SK-N-SH (cell line): ENCODE results near the gene C1QC.

ENCODE experiments used
- CHD2 ChIP-seq: fragments of 150-350 bp; IDR thresholded peaks from 2 replicates; pipeline ENCODE4 v1.6.1; 2018; ENCODE audit warnings: low read length; ENCODE audit not compliant: partially characterized antibody
- EP300 ChIP-seq, 2 experiments: IDR thresholded peaks; 2 replicates each; pipeline versions ENCODE4 v1.4.0 to v1.6.1; 2012; ENCODE audit warnings: borderline replicate concordance in 1 of 2, low read depth in 1 of 2, low read length in 1 of 2
- FOXJ3 ChIP-seq: sonication (generic); formaldehyde crosslinking; IDR thresholded peaks from 2 replicates; pipeline ENCODE4 v1.5.1; 2020; ENCODE audit warnings: mild to moderate bottlenecking, missing genetic modification reagents
- FOXM1 ChIP-seq: IDR thresholded peaks from 2 replicates; pipeline ENCODE4 v1.4.0; 2012; ENCODE audit warnings: low read depth, mild to moderate bottlenecking
- GABPA ChIP-seq: IDR thresholded peaks from 2 replicates; pipeline ENCODE4 v1.4.0; 2012; ENCODE audit warnings: low read depth, mild to moderate bottlenecking
- NFIC ChIP-seq: IDR thresholded peaks from 2 replicates; pipeline ENCODE4 v1.4.0; 2012; ENCODE audit warnings: borderline replicate concordance
- SIN3A ChIP-seq: IDR thresholded peaks from 2 replicates; pipeline ENCODE4 v1.6.1; 2012; ENCODE audit warnings: low read depth, mild to moderate bottlenecking, low read length, moderate library complexity, borderline replicate concordance
- SMC3 ChIP-seq: IDR thresholded peaks from 2 replicates; pipeline ENCODE4 v1.6.1; 2012; ENCODE audit warnings: low read depth, low read length, improper control_type of control experiment
- TF ChIP-seq, protein P1 (sequence below): fragments of 200-600 bp; sonication (generic); IDR thresholded peaks from 2 replicates; pipeline ENCODE4 v1.6.1; 2017; ENCODE audit warnings: antibody characterized with exemption, mild to moderate bottlenecking, moderate library complexity
- TF ChIP-seq, protein P2 (sequence below): IDR thresholded peaks from 2 replicates; pipeline ENCODE4; 2012
- TF ChIP-seq, protein P3 (sequence below): IDR thresholded peaks from 2 replicates; pipeline ENCODE4 v1.4.0; 2012; ENCODE audit warnings: low read depth
- TF ChIP-seq, protein P4 (sequence below): IDR thresholded peaks from 2 replicates; pipeline ENCODE4 v1.4.0; 2012; ENCODE audit warnings: low read depth, borderline replicate concordance

DNA sequence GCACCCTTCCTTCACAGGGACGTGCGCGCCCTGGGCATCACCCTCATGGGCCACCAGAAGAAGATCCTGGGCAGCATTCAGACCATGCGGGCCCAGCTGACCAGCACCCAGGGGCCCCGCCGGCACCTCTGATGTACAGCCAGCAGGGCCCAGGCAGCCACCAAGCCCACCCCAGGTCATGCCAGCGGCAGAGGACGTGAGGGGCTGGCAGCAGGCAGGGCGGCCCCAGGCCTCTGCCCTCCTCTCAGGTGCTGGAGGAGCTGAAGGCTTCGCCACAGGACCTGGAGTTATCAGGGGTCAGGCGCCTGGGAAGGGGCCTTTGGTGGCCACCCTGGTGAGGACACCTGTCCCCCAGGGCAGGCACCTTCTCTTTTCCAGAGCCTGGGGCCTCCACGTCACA lies 41.8 kb upstream of the C1QC start:
- TF ChIP-seq, protein P1, sequence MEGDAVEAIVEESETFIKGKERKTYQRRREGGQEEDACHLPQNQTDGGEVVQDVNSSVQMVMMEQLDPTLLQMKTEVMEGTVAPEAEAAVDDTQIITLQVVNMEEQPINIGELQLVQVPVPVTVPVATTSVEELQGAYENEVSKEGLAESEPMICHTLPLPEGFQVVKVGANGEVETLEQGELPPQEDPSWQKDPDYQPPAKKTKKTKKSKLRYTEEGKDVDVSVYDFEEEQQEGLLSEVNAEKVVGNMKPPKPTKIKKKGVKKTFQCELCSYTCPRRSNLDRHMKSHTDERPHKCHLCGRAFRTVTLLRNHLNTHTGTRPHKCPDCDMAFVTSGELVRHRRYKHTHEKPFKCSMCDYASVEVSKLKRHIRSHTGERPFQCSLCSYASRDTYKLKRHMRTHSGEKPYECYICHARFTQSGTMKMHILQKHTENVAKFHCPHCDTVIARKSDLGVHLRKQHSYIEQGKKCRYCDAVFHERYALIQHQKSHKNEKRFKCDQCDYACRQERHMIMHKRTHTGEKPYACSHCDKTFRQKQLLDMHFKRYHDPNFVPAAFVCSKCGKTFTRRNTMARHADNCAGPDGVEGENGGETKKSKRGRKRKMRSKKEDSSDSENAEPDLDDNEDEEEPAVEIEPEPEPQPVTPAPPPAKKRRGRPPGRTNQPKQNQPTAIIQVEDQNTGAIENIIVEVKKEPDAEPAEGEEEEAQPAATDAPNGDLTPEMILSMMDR = no peak
- TF ChIP-seq NFIC = no peak
- no peak for TF ChIP-seq SMC3
- no peak for TF ChIP-seq FOXM1
- TF ChIP-seq, protein P2, sequence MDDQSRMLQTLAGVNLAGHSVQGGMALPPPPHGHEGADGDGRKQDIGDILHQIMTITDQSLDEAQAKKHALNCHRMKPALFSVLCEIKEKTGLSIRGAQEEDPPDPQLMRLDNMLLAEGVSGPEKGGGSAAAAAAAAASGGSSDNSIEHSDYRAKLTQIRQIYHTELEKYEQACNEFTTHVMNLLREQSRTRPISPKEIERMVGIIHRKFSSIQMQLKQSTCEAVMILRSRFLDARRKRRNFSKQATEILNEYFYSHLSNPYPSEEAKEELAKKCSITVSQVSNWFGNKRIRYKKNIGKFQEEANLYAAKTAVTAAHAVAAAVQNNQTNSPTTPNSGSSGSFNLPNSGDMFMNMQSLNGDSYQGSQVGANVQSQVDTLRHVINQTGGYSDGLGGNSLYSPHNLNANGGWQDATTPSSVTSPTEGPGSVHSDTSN = no peak
- no peak for TF ChIP-seq SIN3A
- no peak for TF ChIP-seq CHD2
- TF ChIP-seq, protein P3, sequence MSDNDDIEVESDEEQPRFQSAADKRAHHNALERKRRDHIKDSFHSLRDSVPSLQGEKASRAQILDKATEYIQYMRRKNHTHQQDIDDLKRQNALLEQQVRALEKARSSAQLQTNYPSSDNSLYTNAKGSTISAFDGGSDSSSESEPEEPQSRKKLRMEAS = no peak
- no peak for TF ChIP-seq EP300 (IDR thresholded peaks at IDR 0.05; ENCODE audit: borderline replicate concordance in 1 of 2, low read depth in 1 of 2, low read length in 1 of 2)
- TF ChIP-seq GABPA = no peak
- no peak for TF ChIP-seq FOXJ3 (CRISPR knock-in tag)
- TF ChIP-seq, protein P4, sequence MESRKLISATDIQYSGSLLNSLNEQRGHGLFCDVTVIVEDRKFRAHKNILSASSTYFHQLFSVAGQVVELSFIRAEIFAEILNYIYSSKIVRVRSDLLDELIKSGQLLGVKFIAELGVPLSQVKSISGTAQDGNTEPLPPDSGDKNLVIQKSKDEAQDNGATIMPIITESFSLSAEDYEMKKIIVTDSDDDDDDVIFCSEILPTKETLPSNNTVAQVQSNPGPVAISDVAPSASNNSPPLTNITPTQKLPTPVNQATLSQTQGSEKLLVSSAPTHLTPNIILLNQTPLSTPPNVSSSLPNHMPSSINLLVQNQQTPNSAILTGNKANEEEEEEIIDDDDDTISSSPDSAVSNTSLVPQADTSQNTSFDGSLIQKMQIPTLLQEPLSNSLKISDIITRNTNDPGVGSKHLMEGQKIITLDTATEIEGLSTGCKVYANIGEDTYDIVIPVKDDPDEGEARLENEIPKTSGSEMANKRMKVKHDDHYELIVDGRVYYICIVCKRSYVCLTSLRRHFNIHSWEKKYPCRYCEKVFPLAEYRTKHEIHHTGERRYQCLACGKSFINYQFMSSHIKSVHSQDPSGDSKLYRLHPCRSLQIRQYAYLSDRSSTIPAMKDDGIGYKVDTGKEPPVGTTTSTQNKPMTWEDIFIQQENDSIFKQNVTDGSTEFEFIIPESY = no peak
